Superior temporal gyrus (tissue), 1 donor: ENCODE results near the gene ERC2.

Experiments used
- DNase-seq: peaks from one replicate; pipeline ENCODE4 v3.0.0-alpha.2; 2016; ENCODE audit errors: extremely low spot score

ERC2 gene

GRCh38 chr3:55477306-55478303 lies 990.7 kb downstream of the ERC2 start:
- no peak for DNase-seq

- DNase-seq: no peak
Measured at GRCh38 chr3:55476515-55476914, 991.8 kb downstream of the ERC2 start.

- DNase-seq: no peak
Measured at GRCh38 chr3:55474213-55474632, 994.0 kb downstream of the ERC2 start.

- DNase-seq: no peak
Measured at GRCh38 chr3:55473788-55474187, 994.5 kb downstream of the ERC2 start.

GRCh38 chr3:55471522-55472280 lies 996.6 kb downstream of the ERC2 start:
- no peak for DNase-seq

GRCh38 chr3:55471084-55471483 lies 997.2 kb downstream of the ERC2 start:
- DNase-seq: no peak

- DNase-seq: no peak
Measured at GRCh38 chr3:55469957-55470526, 998.2 kb downstream of the ERC2 start.

GRCh38 chr3:55468251-55468650 lies 1000.0 kb downstream of the ERC2 start:
- DNase-seq: no peak

GRCh38 chr3:55467099-55467498 lies 1001.2 kb downstream of the ERC2 start:
- DNase-seq: no peak

- DNase-seq: no peak
Measured at GRCh38 chr3:55466526-55466925, 1001.7 kb downstream of the ERC2 start.

GRCh38 chr3:55461896-55462295 lies 1006.4 kb downstream of the ERC2 start:
- DNase-seq: no peak

GRCh38 chr3:55459838-55460237 lies 1008.4 kb downstream of the ERC2 start:
- DNase-seq: no peak
